H1 (cell line): ENCODE measurements around the gene PPP1R14C. TPM values are rescaled to one million over a fixed set of nuclear protein-coding genes. Genes with fewer than 3 reads are reported as not detected.

Experiments
- SUZ12 ChIP-seq: fragments of 200-600 bp; sonication (generic); IDR thresholded peaks from 2 replicates; pipeline ENCODE4 v1.6.1; 2012; ENCODE audit warnings: mild to moderate bottlenecking, inconsistent platforms, low read length, moderate library complexity, mixed read lengths
- polyA plus RNA-seq, 7 experiments: library from polyadenylated mRNA; depleted of rRNA in 3 of 7; stranded (reverse) in 5 of 7; unstranded in 2 of 7; fragments of >200 nt in 5 of 7; fragments of 200-250 nt in 2 of 7; gene quantifications; 1 replicate in 5 of 7; 2 replicates in 1 of 7; 4 replicates in 1 of 7; pipeline versions ENCODE4 v1.2.1 to v1.2.3, GENCODE V29; 2011 to 2013; ENCODE audit warnings: missing spikeins in 2 of 7, mixed read lengths in 2 of 7
- total RNA-seq: library from RNA; stranded (reverse); fragmentation: NEBNext Ultra II Directional; extraction: Animal tissue kit (Norgen Biotek cat#: 25700); gene quantifications from 2 replicates; pipeline ENCODE4 v1.2.1, GENCODE V29; 2021

Gene PPP1R14C
- total and polyA plus RNA-seq, 2 of the 8 experiments (the other 6 are each of a cell fraction or from before 2014, with no cell fraction given): 0.30 to 0.61 TPM

GRCh38 chr6:150247803-150248202, 105.0 kb downstream of the PPP1R14C start (continued):
- no peak for TF ChIP-seq SUZ12
- TF ChIP-seq, all 59 proteins: peak for 0
